GM18873 (cell line): ENCODE results near the gene ALKAL2.

Source experiments
- ATAC-seq: cut with Tn5 transposase; IDR thresholded peaks from one replicate; pipeline ENCODE4 v1.9.1; 2021; ENCODE audit warnings: mild to moderate bottlenecking, moderate library complexity, moderate number of reproducible peaks; ENCODE audit not compliant: unreplicated experiment, low FRiP score

Gene ALKAL2

DNA sequence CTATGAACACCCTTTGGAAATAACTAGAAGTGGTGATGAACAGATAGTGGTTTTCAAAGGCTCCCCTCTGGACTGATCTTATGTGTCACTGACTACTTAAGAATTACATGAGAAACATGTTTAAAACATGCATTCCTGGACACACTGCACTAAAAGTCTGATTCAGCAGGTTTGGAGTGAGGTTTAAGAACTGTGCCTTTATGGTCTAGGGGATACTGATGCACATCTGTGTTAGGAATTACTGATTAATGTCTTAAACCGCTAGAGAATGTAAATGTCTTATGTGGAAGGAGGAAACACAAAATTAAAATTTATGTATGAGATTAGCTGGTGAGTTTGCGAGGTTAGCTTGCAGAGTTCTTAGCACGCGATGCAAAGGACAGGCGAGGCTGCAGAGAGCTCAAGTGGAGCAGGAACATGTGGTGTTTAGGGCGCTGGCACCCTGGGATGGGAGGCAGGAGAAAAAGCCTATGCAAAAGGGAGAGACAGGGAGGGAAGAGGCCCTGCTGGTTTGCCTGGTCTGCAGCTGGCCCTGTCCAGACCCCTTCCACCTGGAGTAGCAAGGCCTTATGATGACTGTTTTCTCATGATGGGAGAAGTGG lies 35.8 kb downstream of the ALKAL2 start:
- no peak for ATAC-seq

- no peak for ATAC-seq
Measured at GRCh38 chr2:249538-250042, 38.3 kb downstream of the ALKAL2 start.

GRCh38 chr2:248724-249123 lies 39.2 kb downstream of the ALKAL2 start:
- ATAC-seq: no peak

DNA sequence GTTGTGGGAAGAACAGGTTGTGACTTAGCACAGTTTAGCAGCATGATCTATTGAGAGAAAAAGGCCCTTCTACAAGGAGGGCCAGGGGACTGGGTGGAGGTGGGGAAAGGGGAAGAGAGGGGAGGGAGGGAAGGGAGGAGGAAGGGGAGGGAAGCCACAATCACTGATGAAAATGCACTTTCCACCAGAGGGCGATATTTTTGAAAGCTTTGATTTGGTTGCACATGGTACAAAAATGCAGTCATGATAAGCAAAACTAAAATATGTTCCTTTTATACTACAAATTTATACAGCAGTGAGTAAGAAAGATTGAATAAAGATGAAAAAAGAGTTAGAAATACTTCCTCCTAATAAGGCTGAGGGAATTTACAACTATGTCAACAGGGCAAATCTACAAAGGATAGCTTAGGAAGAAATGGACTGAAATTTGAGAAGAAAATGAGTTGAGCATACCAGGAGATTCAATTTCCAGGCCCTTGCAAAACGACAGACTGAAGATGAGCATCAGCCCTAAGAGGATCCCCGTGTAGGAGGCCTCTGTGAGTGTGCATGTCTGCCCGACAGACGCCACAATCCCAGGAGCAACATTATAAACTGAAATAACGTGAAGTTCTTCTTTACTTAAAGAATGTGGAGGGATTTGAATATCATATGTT lies 41.3 kb downstream of the ALKAL2 start:
- no peak for ATAC-seq

GRCh38 chr2:244547-244946 lies 43.3 kb downstream of the ALKAL2 start:
- ATAC-seq: no peak

DNA sequence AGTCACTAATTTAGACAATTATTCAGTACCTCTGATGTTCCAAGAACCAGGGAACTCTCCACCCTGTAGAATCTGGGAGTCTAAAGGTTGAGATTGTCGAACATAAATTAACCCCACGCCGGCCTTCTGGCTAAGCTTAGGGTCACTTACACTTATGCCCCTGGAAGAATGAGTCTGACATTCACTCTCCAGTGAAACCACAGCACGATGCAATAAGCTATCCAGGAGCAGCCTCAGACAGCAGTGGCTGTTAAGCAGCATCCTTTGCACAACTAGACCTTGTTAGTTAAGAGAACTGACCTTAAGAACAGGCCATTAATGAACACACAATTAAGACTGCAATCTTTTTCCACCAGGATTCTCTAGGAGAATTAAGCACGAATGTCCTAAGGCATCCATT lies 49.0 kb downstream of the ALKAL2 start:
- no peak for ATAC-seq

DNA sequence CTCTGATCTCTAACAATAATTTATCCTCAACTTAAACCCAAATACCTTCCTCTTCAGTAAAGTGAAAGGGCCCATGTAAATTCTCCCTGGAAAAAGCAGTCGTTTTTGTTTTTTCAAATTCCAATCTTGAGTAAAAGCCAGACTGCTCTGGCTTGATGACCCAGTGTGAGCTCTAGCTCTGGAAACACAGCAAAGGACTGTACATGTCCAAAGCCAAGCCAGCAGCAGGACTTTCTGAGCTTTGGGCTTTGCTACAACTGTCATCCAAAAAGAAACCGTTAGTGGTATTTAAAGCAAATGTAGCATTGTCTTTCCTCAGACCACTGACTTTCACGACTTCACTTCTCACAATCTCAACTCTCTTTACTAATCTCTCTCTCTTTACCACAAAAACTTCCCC lies 49.5 kb downstream of the ALKAL2 start:
- no peak for ATAC-seq

- ATAC-seq: no peak
Measured at GRCh38 chr2:237878-238277, 50.0 kb downstream of the ALKAL2 start.

GRCh38 chr2:236993-237539 lies 50.8 kb downstream of the ALKAL2 start:
- ATAC-seq: no peak

DNA sequence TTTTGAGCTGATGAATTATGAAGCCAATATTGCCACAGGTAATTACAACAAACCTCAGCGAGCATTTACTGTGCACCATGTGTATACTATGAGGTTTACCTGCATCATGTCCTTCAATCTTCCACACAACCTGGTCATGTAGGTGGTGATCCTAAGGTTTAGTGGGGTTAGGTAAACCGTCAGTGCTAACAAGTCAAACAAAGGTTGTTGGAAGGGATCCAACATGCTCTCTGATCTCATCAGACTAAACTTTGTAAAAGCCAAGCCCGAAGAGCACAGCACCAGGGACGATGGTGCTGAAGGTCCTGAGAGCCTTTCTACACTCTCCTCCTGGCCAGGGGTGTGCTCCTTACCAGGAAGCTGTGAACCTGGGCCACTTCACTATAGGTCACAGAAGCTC lies 53.5 kb downstream of the ALKAL2 start:
- no peak for ATAC-seq

DNA sequence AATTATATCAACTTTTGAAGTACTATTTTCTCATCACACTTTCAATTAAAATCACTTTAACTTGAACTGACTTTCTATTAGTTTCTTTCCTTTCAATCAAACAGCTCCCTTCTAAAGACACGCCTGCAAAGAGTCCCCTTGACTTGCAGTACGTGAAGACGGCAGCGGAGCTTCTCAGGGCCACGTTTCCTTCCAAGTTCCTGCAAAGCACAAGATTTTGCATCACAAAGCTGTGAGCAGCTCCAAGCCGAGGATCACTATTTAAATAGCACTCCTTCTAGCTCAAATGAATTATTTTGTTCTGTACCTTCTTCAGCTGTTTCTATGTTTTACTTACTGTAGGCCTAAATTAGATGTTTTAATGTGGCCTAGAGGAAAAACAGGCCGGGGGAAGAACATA lies 54.9 kb downstream of the ALKAL2 start:
- ATAC-seq: no peak

- no peak for ATAC-seq
Measured at GRCh38 chr2:231521-232185, 56.2 kb downstream of the ALKAL2 start.
